LNCaP clone FGC (cell line): ENCODE results near the gene FZR1.
"Not testable (repeated sequence)": the region's sequence is repeated elsewhere in the genome, so short reads cannot be mapped to it uniquely, and the experiment has no call there.

ENCODE experiments used
- DNase-seq: peaks from one replicate; pipeline ENCODE4 v3.0.0-alpha.2; 2011; ENCODE audit warnings: low read depth
- H3K4me3 ChIP-seq: 2 replicates; pipeline ENCODE4 v1.5.1; 2011; ENCODE audit warnings: mild to moderate bottlenecking, low read depth, low read length, control low read depth
- CTCF ChIP-seq: IDR thresholded peaks from 2 replicates; pipeline ENCODE4 v1.5.1; 2012; ENCODE audit warnings: mild to moderate bottlenecking; ENCODE audit not compliant: control insufficient read depth, insufficient read depth; ENCODE audit errors: extremely low read depth

FZR1 gene

GRCh38 chr19:3527238-3527910 is 21.3 kb downstream of the FZR1 start:
- no peak overlapping the region for H3K4me3 ChIP-seq
- DNase-seq, result no peak
- no peak for TF ChIP-seq CTCF

GRCh38 chr19:3528080-3528479 is 22.0 kb downstream of the FZR1 start:
- no peak for TF ChIP-seq CTCF

GRCh38 chr19:3528539-3529211 is 22.6 kb downstream of the FZR1 start:
- no peak for TF ChIP-seq CTCF
- H3K4me3 ChIP-seq, result no peak overlapping the region
- DNase-seq, result no peak

More at GRCh38 chr19:3528080-3528479, 22.0 kb downstream of the FZR1 start:
- no peak for DNase-seq
- no peak overlapping the region for H3K4me3 ChIP-seq

GRCh38 chr19:3529299-3529698 is 23.2 kb downstream of the FZR1 start:
- DNase-seq, H3K4me3 ChIP-seq: not testable (repeated sequence)

- no peak for TF ChIP-seq CTCF
- no peak overlapping the region for H3K4me3 ChIP-seq
- DNase-seq, result no peak
Observed at GRCh38 chr19:3530389-3530788, 24.3 kb downstream of the FZR1 start.

GRCh38 chr19:3531716-3532115 is 25.6 kb downstream of the FZR1 start:
- DNase-seq, result no peak
- TF ChIP-seq CTCF, result no peak
- no peak overlapping the region for H3K4me3 ChIP-seq

GRCh38 chr19:3532154-3532786 is 26.2 kb downstream of the FZR1 start:
- H3K4me3 ChIP-seq, result no peak overlapping the region
- no peak for DNase-seq
- no peak for TF ChIP-seq CTCF
